ENCODE measurements around the gene PDE11A.

DNA sequence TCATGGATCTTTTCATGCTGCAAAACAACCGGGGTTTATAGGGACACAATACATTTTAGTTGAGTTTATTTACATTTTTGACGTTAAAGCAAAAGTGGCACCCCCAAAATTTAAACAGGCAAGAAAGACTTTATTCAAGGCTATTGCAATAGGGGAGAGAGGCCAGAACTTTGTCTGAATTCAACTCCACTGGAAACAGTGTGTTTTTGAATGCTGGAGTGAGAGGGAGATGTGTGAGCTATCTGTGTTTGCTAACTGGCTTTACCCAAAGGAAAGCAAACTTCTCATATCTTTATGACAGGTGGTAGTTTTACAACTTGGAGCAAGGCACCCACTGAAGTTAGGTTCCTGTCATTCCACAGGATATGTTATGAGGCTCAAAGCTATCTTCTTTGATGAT lies 472.6 kb downstream of the PDE11A start:
- TF ChIP-seq POLR2A (IDR thresholded peaks at IDR 0.05), result no peak
- TF ChIP-seq, protein P1, sequence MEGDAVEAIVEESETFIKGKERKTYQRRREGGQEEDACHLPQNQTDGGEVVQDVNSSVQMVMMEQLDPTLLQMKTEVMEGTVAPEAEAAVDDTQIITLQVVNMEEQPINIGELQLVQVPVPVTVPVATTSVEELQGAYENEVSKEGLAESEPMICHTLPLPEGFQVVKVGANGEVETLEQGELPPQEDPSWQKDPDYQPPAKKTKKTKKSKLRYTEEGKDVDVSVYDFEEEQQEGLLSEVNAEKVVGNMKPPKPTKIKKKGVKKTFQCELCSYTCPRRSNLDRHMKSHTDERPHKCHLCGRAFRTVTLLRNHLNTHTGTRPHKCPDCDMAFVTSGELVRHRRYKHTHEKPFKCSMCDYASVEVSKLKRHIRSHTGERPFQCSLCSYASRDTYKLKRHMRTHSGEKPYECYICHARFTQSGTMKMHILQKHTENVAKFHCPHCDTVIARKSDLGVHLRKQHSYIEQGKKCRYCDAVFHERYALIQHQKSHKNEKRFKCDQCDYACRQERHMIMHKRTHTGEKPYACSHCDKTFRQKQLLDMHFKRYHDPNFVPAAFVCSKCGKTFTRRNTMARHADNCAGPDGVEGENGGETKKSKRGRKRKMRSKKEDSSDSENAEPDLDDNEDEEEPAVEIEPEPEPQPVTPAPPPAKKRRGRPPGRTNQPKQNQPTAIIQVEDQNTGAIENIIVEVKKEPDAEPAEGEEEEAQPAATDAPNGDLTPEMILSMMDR (IDR thresholded peaks at IDR 0.05), result no peak

Measured in lower leg skin (tissue), 3 donors.